ENCODE results near the gene MYCN.

MYCN gene

GRCh38 chr2:15975676-15976075, 35.3 kb downstream of the MYCN start:
- TF ChIP-seq ZNF274 (IDR thresholded peaks at IDR 0.05; ENCODE audit: low read depth, low read length): no peak
- no peak overlapping the region for H3K4me3 ChIP-seq (ENCODE audit: low read length)

GRCh38 chr2:15976354-15976753, 36.0 kb downstream of the MYCN start:
- H3K4me3 ChIP-seq (ENCODE audit: low read length): no peak overlapping the region
- TF ChIP-seq ZNF274 (IDR thresholded peaks at IDR 0.05; ENCODE audit: low read depth, low read length): no peak

- no peak for TF ChIP-seq ZNF274 (IDR thresholded peaks at IDR 0.05; ENCODE audit: low read depth, low read length)
- no peak overlapping the region for H3K4me3 ChIP-seq (ENCODE audit: low read length)
Measured at GRCh38 chr2:15979051-15979758, 38.9 kb downstream of the MYCN start.

- no peak overlapping the region for H3K4me3 ChIP-seq (ENCODE audit: low read length)
- TF ChIP-seq ZNF274 (IDR thresholded peaks at IDR 0.05; ENCODE audit: low read depth, low read length): no peak
Measured at GRCh38 chr2:15979759-15980604, 39.6 kb downstream of the MYCN start.

- TF ChIP-seq ZNF274 (IDR thresholded peaks at IDR 0.05; ENCODE audit: low read depth, low read length): no peak
Measured at GRCh38 chr2:15980605-15981098, 40.3 kb downstream of the MYCN start.

GRCh38 chr2:15981646-15982045, 41.3 kb downstream of the MYCN start:
- TF ChIP-seq ZNF274 (IDR thresholded peaks at IDR 0.05; ENCODE audit: low read depth, low read length): no peak
- H3K4me3 ChIP-seq (ENCODE audit: low read length): no peak overlapping the region

More at GRCh38 chr2:15980605-15981098, 40.3 kb downstream of the MYCN start:
- no peak overlapping the region for H3K4me3 ChIP-seq (ENCODE audit: low read length)

- no peak for TF ChIP-seq ZNF274 (IDR thresholded peaks at IDR 0.05; ENCODE audit: low read depth, low read length)
- no peak overlapping the region for H3K4me3 ChIP-seq (ENCODE audit: low read length)
Measured at GRCh38 chr2:15982285-15983044, 42.1 kb downstream of the MYCN start.

- TF ChIP-seq ZNF274 (IDR thresholded peaks at IDR 0.05; ENCODE audit: low read depth, low read length): no peak
- H3K4me3 ChIP-seq (ENCODE audit: low read length): no peak overlapping the region
Measured at GRCh38 chr2:15983496-15983895, 43.1 kb downstream of the MYCN start.

- H3K4me3 ChIP-seq (ENCODE audit: low read length): no peak overlapping the region
- no peak for TF ChIP-seq ZNF274 (IDR thresholded peaks at IDR 0.05; ENCODE audit: low read depth, low read length)
Measured at GRCh38 chr2:15984368-15985255, 44.3 kb downstream of the MYCN start.

- TF ChIP-seq ZNF274 (IDR thresholded peaks at IDR 0.05; ENCODE audit: low read depth, low read length): no peak
- H3K4me3 ChIP-seq (ENCODE audit: low read length): no peak overlapping the region
Measured at GRCh38 chr2:15985531-15985930, 45.2 kb downstream of the MYCN start.

- no peak overlapping the region for H3K4me3 ChIP-seq (ENCODE audit: low read length)
- TF ChIP-seq ZNF274 (IDR thresholded peaks at IDR 0.05; ENCODE audit: low read depth, low read length): no peak
Measured at GRCh38 chr2:15986068-15986560, 45.8 kb downstream of the MYCN start.

GRCh38 chr2:15986644-15987043, 46.3 kb downstream of the MYCN start:
- no peak for TF ChIP-seq ZNF274 (IDR thresholded peaks at IDR 0.05; ENCODE audit: low read depth, low read length)
- no peak overlapping the region for H3K4me3 ChIP-seq (ENCODE audit: low read length)

GRCh38 chr2:15988733-15989132, 48.4 kb downstream of the MYCN start:
- H3K4me3 ChIP-seq (ENCODE audit: low read length): no peak overlapping the region
- no peak for TF ChIP-seq ZNF274 (IDR thresholded peaks at IDR 0.05; ENCODE audit: low read depth, low read length)

All from GM08714 (cell line).